HG03103 (cell line): Measurements from ENCODE around the gene ERCC1.
A peak's percentile ranks its signal among the peaks of the same experiment; 100 is the strongest.

Experiments
- ATAC-seq: cut with Tn5 transposase; IDR thresholded peaks from one replicate; pipeline ENCODE4 v1.9.1; 2021; ENCODE audit warnings: low read depth; ENCODE audit not compliant: unreplicated experiment

Gene ERCC1

GRCh38 chr19:45423589-45424190, at the start of gene ERCC1:
ERCC1 (minus strand) TSS chr19:45423917; CDS start chr19:45423374, 543 bp downstream.
- ATAC-seq, result peak; percentile 62

GRCh38 chr19:45473367-45473681, 49.6 kb upstream of the ERCC1 start:
- no peak for ATAC-seq

GRCh38 chr19:45472563-45473366, 49.0 kb upstream of the ERCC1 start:
- no peak for ATAC-seq

- no peak for ATAC-seq
These were observed 48.3 kb upstream of the ERCC1 start for GRCh38 chr19:45471931-45472562.

- no peak for ATAC-seq
These were observed 47.6 kb upstream of the ERCC1 start for GRCh38 chr19:45471111-45471930.

- ATAC-seq, result no peak
These were observed 47.0 kb upstream of the ERCC1 start for GRCh38 chr19:45470762-45471081.

GRCh38 chr19:45469945-45470761, 46.4 kb upstream of the ERCC1 start:
- ATAC-seq, result no peak

GRCh38 chr19:45469132-45469944, 45.6 kb upstream of the ERCC1 start:
- peak; percentile 54 for ATAC-seq

GRCh38 chr19:45468803-45469131, 45.0 kb upstream of the ERCC1 start:
- peak; percentile 12 for ATAC-seq

- no peak for ATAC-seq
These were observed 44.5 kb upstream of the ERCC1 start for GRCh38 chr19:45468159-45468651.

- ATAC-seq, result peak; percentile 33
These were observed 43.9 kb upstream of the ERCC1 start, which contains the start of gene FOSB for GRCh38 chr19:45467456-45468158. FOSB (plus strand) TSS chr19:45467996; CDS start chr19:45468587, 591 bp downstream.

GRCh38 chr19:45467115-45467455, 43.4 kb upstream of the ERCC1 start:
- ATAC-seq, result no peak

GRCh38 chr19:45464852-45465441, 41.2 kb upstream of the ERCC1 start:
- no peak for ATAC-seq

GRCh38 chr19:45464274-45464673, 40.6 kb upstream of the ERCC1 start:
- no peak for ATAC-seq

GRCh38 chr19:45463241-45463640, 39.5 kb upstream of the ERCC1 start:
- ATAC-seq, result no peak

- no peak for ATAC-seq
These were observed 38.5 kb upstream of the ERCC1 start for GRCh38 chr19:45462174-45462573.

- ATAC-seq, result no peak
These were observed 37.2 kb upstream of the ERCC1 start for GRCh38 chr19:45460807-45461347.

GRCh38 chr19:45457776-45458175, 34.1 kb upstream of the ERCC1 start:
- no peak for ATAC-seq
